ENCODE data around the gene CIITA. TPM values are rescaled to one million over a fixed set of nuclear protein-coding genes. Genes with fewer than 3 reads are reported as not detected.

The CIITA gene
- total RNA-seq, 1 donor from 2014 or later: 11.0 TPM

DNA sequence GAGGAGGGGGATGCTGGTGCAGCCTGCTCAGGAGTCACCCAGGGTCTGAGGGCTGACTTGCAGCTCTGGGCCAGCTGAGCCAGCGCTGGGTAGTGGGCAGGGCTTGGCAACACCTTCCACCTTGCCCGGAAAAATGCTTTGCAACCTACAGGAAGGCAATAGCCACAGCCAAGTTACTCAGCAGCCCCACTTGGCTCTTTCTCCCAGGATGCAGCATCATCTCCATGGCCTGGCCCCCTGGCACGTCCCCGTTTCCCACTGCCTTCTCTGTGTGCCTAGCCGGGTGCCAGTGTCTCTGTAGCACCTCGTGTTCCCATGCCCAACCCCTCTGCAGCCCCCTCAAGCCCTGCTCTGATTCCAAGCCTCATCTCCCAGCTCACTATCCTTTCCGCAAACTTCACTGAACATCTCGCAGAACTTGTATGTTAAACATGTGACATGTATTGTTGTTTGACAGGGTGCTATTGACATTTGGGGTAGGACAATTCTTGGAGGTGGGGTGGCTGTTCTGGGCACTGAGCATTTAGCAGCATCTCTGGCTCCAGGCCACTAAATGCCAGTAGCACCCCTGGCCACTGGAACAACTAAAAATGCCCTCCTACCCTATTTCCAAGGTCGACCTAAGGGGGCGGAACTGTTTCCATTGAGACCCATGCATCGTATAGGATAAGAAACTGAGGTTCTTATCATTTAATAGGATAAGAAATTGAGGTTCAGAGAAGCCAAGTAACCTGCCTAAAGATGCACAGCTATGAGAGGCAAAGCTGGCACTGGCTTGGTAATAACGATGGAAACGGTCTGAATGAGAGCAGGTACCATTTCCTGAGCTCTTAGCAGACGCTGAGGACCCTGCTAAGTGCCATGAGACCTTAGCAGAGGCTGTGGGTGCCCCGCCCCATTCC lies 53.1 kb downstream of the CIITA start:
- DNase-seq (ENCODE audit: missing footprints) (no peak), ATAC-seq (no peak)
- intact Hi-C loops (cut with DNase I): no loop called here

DNA sequence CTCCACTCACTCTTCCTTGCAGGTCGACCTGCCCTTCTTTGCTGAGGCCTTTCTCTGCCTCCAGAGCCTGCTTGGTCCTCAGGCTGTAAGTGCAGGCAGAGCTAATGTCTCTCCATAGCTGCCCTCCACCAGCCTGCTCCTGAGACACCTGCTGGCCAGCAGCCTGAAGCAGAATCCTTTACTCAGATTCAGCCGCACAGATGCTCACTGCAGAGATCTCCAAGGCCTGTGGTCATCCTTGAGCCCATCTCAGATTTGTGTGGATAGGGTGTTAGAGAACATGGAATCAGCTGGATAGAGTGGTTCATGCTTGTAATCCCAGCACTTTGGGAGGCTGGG lies 53.7 kb downstream of the CIITA start:
- intact Hi-C loops (cut with DNase I): no loop called here
- no peak for ATAC-seq

DNA sequence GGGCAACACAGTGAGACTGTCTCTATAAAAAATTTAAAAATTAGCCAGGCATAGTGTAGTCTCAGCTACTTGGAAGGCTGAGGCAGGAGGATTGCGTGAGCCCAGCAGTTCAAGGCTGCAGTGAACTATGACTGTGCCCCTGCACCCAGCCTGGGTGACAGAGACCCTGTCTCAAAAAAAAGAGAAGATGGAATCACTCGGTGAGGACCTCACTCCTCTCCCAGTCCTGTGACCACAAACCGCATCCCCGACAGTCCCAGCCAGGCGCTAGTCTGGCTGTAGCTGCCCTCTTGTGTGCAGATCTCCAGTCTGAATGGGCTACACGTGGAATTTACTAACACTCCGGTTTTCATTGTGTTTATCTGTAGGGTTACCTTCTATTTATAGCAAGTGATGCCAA lies 54.1 kb downstream of the CIITA start:
- no peak for ATAC-seq
- intact Hi-C loops (cut with DNase I): no loop called here
- no peak for DNase-seq (ENCODE audit: missing footprints)

More for the DNA sequence above, 53.7 kb downstream of the CIITA start:
- no peak for DNase-seq (ENCODE audit: missing footprints)

DNA sequence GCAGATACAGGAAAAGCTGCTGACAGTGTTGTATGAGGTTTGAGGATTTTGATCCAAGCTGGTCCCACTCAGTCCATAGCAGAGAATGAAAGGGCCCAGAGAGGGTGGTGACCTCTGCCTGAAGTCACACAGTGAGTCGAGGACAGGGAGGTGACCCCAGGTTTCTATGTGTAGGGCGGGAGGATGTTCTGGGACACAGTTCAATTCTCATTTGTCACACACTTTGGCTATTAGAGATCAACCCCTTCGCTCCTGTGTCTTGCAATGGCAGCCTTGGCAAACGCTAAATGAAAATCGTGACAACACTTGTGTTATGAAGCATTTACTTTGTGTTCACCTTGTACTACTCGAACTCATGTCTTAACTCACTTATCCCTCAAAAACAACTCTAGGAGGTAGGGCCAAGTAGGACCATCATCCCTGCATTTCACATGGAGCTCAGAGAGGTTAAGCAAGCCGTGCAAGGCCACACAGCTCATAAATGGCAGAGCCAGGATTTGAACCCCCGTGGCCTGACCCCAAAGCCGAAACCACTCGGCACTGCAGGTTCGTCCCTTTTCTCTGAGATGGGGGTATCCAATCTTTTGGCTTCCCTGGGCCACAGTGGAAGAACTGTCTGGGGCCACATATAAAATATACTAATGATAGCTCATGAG lies 55.1 kb downstream of the CIITA start:
- intact Hi-C loops (cut with DNase I): no loop called here
- no peak for ATAC-seq

GRCh38 chr16:10932959-10933710 lies 56.1 kb downstream of the CIITA start:
- intact Hi-C loops (cut with DNase I): no loop called here
- DNase-seq (ENCODE audit: missing footprints) (no peak), ATAC-seq (no peak)

More for the DNA sequence above, 55.1 kb downstream of the CIITA start:
- no peak for DNase-seq (ENCODE audit: missing footprints)

DNA sequence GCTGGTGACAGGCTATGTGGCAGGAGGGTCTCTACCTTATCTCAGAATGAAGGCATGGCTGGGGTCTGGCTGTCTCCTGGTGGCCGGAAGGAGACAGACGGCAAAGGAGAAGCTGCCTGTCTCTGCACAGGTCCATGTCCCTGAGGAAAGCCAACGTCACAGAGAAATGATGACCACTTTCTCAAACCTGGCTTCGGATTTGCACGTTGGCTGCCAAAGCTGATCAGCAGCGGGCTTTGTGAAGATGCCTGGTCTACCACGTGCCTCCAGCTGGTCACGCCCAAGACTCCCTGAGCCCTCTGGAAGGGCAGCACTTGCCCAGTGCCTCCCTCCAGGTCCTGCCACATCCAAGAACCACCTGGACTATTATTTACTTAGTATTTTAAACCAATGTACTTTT lies 56.9 kb downstream of the CIITA start:
- ATAC-seq: no peak
- intact Hi-C loops (cut with DNase I): no loop called here
- DNase-seq (ENCODE audit: missing footprints): no peak

- intact Hi-C loops (cut with DNase I): loop anchor here (5.0 kb wide), 1 partner anchor 357 kb away; no protein-coding TSS in a partner anchor
- DNase-seq (ENCODE audit: missing footprints): no peak
- no peak for ATAC-seq
These were observed 57.5 kb downstream of the CIITA start for GRCh38 chr16:10934325-10935107.

DNA sequence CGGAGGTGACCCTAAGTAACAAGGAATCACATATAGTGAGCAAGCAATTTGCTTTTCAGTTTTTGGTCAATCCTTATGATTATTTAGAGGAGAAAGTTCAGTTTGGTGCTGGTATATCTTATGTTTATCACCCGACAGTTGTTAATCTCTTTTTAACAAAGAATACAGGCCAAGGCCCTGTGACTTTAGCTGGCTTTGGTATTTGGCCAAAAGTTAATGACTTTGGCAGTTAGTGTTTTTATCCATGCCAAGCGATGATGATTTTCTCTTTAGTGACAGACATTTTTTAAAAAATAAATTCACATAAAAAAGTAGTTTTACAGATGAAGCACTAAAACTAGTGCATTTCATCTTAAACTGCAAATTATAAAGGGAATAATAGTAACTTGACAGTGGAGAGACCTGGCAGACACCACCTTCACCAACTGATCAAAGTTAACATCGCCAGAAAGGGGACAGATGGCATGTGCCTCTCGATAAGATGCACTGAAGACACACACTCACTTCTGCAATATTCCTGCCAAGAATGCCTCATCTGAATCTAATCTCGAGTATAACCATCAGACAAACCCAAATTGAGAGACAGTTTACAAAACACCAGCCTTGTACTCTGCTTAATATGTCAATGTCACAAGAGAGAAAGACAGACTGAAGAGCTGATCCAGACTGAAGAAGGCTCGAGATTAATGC lies 58.4 kb downstream of the CIITA start:
- intact Hi-C loops (cut with DNase I): loop anchor here (5.0 kb wide), 1 partner anchor 358 kb away; no protein-coding TSS in a partner anchor
- ATAC-seq (no peak), DNase-seq (ENCODE audit: missing footprints) (no peak)

- DNase-seq (ENCODE audit: missing footprints): no peak
- no peak for ATAC-seq
- intact Hi-C loops (cut with DNase I): loop anchor here (5.0 kb wide), 1 partner anchor 359 kb away; no protein-coding TSS in a partner anchor
These were observed 59.4 kb downstream of the CIITA start for GRCh38 chr16:10936272-10936984.

DNA sequence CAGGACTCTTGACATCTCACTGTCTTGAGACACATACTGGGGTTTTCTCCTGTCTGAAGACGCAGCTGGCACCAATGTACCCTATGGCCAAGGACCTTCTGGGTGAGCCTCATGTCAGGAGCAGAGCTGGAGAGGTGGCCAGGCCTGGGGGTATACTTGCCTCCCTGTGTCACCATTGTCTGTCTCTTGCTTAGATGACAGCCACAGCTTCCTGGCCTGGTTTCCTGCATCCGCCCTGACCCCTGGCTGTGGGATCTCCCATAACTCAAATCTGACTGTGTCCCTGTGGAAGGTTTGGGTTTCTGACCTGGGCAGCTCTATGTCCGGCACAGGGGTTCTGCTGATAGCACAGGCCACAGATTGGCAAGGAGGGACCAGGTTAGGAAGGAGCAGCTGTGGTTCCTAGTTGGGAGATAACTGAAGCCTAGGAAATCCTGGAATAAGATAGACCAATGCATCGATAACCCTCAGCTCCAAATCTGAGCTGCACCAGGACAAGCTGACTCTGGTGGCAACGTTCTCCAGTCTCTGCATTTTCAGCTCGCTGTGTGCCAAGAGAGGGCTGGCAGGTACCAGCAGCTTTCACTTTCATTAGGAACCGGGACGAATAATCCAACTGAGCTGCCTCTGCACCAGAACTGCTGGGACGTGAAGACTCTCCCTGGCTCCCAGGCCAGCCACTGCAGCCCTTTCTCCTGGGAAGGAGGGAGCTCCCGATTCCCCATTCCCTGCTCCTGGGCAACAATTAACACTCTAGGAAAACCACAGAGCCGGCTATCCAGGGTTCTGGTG lies 60.3 kb downstream of the CIITA start:
- intact Hi-C loops (cut with DNase I): loop anchor here (5.0 kb wide), 1 partner anchor 360 kb away; no protein-coding TSS in a partner anchor
- no peak for DNase-seq (ENCODE audit: missing footprints)
- peak; percentile 15 for ATAC-seq

GRCh38 chr16:10938321-10938720 lies 61.3 kb downstream of the CIITA start:
- DNase-seq (ENCODE audit: missing footprints) (no peak), ATAC-seq (no peak)
- intact Hi-C loops (cut with DNase I): loop anchor here (5.0 kb wide), 1 partner anchor 361 kb away; no protein-coding TSS in a partner anchor

DNA sequence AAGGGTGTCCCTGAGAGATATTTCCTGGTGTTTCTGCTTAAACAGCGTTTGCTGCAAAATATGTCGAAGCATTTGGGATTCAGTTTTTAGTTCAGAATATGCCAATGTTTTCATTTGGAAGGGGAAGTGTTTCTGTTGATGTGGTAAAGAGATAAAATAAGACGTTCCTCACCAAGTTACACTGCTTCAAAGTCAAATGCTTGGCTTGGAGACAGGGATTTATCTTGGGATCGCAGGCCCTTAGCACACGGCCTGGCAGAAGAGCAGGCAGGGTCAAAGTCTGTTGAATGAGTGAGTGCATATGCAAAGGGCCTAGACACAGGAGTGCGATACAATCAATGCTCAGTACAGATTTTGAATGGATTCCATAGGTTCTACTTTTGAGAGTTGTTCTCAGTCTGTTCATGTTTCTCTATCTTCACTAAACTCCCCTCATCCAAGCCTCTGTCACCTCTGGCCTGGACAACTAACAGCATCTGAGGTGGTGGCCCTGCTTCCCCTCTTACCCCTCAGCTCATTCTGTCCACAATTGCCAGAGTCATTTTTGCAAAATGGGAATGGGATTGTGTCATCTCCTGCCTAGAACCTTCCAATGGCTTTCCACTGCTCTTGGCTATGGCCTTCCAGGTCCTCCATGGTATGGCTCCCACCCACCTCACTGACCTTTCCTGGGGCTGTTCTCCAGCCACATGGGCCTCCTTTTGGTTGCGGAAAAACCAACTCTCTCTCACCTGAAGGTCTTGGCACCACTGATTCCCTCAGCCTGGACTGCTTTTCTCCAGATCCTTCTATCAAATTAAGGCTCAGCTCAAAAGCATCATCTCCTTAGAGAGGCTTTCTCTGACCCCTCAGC lies 62.0 kb downstream of the CIITA start:
- intact Hi-C loops (cut with DNase I): loop anchor here (5.0 kb wide), 1 partner anchor 362 kb away; no protein-coding TSS in a partner anchor
- DNase-seq (ENCODE audit: missing footprints) (no peak), ATAC-seq (no peak)

- ATAC-seq: no peak
- intact Hi-C loops (cut with DNase I): loop anchor here (5.0 kb wide), 2 partner anchors 197 to 362 kb away; partner anchors contain the start of gene NUBP1
- no peak for DNase-seq (ENCODE audit: missing footprints)
These were observed 62.7 kb downstream of the CIITA start for GRCh38 chr16:10939649-10940234.

DNA sequence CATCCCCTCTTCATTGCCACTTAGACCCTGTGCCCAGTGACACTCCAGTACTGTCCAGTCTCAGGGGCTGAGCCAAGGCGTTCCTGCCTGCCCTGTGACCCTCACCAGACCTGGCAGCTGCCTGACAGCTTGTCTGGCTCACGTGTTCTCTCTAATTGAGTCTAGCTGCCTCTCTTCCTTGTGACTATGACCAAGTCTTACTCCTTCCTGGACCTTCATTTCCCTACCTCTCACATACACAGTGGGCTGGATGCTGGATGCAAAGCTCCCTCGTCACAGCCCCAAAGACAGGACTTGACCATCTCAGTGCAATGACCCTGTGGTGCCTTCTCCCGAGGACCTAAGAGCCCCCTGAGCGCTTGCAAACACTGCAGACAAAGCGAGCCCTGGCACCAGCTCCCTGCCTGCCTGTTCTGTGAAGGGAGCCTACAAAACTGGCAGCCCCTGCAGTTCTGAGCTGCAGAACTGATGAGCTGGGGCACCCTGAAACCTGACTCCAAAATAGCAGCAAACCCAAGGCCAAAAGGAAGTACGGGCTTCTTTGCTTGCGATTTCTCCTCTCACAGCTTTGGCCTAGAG lies 63.6 kb downstream of the CIITA start:
- DNase-seq (ENCODE audit: missing footprints): no peak
- no peak for ATAC-seq
- intact Hi-C loops (cut with DNase I): loop anchor here (5.0 kb wide), 1 partner anchor 198 kb away; the partner anchor contains the start of gene NUBP1

Data from Right ventricle myocardium inferior (tissue), 1 donor.